ENCODE data around the gene EEF1AKMT4.

EEF1AKMT4 gene

GRCh38 chr3:184295771-184296170, 46.3 kb downstream of the EEF1AKMT4 start:
- in situ Hi-C loops (cut with MboI; ENCODE audit: low sequenced_read_pairs), result loop anchor here (25.0 kb wide), 1 partner anchor 833 kb away; no protein-coding TSS in a partner anchor

DNA sequence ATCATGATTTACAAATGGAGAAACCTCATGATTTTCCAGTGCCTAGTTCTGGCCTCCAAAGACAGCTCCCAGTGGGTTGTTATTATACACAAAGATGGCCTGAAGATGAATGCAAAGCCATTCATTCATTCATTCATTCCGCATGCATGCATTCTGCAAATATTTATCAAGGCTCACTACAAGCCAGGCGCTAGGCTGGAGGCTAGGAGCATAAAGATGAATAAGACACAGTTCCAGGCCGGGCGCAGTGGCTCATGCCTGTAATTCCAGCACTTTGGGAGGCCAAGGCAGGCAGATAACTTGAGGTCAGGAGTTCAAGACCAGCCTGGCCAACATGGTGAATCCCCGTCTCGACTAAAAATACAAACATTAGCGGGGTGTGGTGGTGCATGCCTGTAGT, 47.1 kb downstream of the EEF1AKMT4 start:
- in situ Hi-C loops (cut with MboI; ENCODE audit: low sequenced_read_pairs), result loop anchor here (25.0 kb wide), 1 partner anchor 834 kb away; no protein-coding TSS in a partner anchor

- in situ Hi-C loops (cut with MboI; ENCODE audit: low sequenced_read_pairs), result loop anchor here (25.0 kb wide), 1 partner anchor 837 kb away; no protein-coding TSS in a partner anchor
These were observed 49.5 kb downstream of the EEF1AKMT4 start, which contains the start of gene PSMD2 for GRCh38 chr3:184298759-184299487. Gene PSMD2, plus strand, starts transcription at chr3:184299241. Its CDS starts 26 bp downstream, at chr3:184299267.

GRCh38 chr3:184299488-184300377, 50.3 kb downstream of the EEF1AKMT4 start:
- in situ Hi-C loops (cut with MboI; ENCODE audit: low sequenced_read_pairs), result loop anchor here (25.0 kb wide), 1 partner anchor 837 kb away; no protein-coding TSS in a partner anchor

DNA sequence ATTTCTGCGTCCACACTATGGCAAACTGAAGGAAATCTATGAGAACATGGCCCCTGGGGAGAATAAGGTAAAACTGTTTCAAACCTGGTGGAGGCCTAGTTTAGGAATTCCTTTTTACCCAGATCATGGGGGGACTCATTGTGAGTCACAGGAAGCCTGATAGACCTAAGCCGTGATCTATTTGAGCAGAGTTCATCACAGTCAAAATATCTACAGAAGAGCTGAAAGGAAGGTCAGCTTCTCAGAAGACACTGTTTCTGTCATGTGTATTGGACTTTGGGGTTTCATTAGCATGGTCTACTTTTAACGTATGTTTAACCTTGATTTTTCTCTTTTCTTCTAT, 50.9 kb downstream of the EEF1AKMT4 start:
- in situ Hi-C loops (cut with MboI; ENCODE audit: low sequenced_read_pairs), result no loop called here

DNA sequence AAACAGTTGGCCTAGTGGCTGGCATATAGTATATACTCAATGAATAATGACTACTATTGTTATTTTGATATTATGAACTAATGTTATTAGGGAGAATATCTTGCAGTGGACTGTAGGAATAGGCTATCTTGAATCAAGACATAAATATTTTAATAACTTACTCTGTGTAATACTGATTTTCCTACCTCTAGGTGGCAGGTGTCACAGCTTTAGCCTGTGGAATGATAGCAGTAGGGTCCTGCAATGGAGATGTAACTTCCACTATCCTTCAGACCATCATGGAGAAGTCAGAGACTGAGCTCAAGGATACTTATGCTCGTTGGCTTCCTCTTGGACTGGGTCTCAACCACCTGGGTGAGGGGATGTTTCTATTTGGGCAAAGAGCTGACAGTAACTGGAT, 56.1 kb downstream of the EEF1AKMT4 start:
- in situ Hi-C loops (cut with MboI; ENCODE audit: low sequenced_read_pairs), result no loop called here

DNA sequence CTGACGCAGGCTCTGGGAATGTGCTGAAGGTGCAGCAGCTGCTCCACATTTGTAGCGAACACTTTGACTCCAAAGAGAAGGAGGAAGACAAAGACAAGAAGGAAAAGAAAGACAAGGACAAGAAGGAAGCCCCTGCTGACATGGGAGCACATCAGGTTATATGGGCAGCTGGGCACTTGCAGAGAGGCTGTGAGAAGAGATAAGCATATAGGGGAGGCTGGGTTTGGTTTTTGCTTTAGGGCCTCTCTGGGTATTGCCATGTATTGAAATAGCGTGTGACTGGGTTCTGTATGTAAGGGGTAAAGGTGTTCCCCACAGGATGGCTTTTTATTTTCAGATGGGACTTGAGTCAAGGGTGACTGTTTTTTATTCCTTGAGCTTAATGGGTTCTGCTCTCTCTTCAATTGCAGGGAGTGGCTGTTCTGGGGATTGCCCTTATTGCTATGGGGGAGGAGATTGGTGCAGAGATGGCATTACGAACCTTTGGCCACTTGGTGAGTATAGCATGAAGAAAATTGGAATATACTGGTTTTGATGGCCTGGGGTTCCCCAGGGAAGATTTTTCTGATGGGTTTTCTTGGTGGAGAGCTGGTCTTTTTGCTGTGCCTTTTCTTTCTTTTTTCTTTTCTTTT, 57.0 kb downstream of the EEF1AKMT4 start:
- in situ Hi-C loops (cut with MboI; ENCODE audit: low sequenced_read_pairs), result no loop called here

GRCh38 chr3:184307915-184308314, 58.4 kb downstream of the EEF1AKMT4 start:
- in situ Hi-C loops (cut with MboI; ENCODE audit: low sequenced_read_pairs), result no loop called here

All from HL-60/S4 (cell line).